HG02981 (cell line): ENCODE measurements around the gene IRAK1.

Experiments used
- ATAC-seq: cut with Tn5 transposase; IDR thresholded peaks from one replicate; pipeline ENCODE4 v1.9.1; 2021; ENCODE audit warnings: mild to moderate bottlenecking, moderate library complexity; ENCODE audit not compliant: unreplicated experiment

Gene IRAK1

GRCh38 chrX:154020536-154021115 is 924 bp upstream of the IRAK1 start:
- no peak for ATAC-seq

GRCh38 chrX:154019061-154019621 is 561 bp downstream of the IRAK1 start:
- no peak for ATAC-seq

GRCh38 chrX:154018518-154019060 is 1.1 kb downstream of the IRAK1 start:
- no peak for ATAC-seq

DNA sequence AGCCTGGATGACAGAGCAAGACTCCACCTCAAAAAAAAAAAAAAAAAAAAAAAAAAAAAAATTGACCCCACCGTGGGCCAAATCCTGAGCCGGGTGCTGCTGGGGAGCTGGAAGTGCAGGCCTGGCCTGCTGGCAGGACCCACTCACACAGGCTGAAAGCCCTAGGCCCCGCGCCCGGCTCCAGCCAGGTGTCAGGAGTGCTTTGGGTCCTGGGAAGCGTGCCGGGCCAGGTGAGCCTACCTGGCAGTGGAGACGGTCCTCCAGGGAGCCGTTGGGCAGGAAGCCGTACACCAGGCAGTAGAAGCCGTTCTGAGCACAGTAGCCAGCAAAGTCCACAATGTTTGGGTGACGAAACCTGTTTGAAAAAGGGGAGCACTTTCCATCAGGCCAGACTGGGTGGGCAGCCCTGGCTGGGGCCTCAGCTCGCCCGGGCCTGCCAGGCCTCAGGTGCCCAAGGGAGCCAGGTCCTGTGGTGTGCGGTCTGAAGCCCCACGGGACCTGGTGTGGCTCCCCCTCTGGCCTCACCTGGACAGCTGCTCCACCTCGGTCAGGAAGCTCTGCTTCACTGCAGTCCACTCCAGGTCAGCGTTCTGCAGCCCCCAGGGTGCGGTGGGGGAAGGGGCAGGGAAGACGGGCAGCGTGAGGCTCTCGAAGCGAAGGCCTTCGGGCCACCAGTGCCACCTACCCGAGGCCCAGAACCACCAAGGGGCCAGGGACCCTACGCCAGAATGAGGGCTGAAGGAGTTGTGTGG is 1.8 kb downstream of the IRAK1 start:
- ATAC-seq: no peak

GRCh38 chrX:154016366-154017076 is 3.2 kb downstream of the IRAK1 start:
- ATAC-seq: no peak

- no peak for ATAC-seq
Measured at GRCh38 chrX:154015581-154016264, 4.0 kb downstream of the IRAK1 start.

DNA sequence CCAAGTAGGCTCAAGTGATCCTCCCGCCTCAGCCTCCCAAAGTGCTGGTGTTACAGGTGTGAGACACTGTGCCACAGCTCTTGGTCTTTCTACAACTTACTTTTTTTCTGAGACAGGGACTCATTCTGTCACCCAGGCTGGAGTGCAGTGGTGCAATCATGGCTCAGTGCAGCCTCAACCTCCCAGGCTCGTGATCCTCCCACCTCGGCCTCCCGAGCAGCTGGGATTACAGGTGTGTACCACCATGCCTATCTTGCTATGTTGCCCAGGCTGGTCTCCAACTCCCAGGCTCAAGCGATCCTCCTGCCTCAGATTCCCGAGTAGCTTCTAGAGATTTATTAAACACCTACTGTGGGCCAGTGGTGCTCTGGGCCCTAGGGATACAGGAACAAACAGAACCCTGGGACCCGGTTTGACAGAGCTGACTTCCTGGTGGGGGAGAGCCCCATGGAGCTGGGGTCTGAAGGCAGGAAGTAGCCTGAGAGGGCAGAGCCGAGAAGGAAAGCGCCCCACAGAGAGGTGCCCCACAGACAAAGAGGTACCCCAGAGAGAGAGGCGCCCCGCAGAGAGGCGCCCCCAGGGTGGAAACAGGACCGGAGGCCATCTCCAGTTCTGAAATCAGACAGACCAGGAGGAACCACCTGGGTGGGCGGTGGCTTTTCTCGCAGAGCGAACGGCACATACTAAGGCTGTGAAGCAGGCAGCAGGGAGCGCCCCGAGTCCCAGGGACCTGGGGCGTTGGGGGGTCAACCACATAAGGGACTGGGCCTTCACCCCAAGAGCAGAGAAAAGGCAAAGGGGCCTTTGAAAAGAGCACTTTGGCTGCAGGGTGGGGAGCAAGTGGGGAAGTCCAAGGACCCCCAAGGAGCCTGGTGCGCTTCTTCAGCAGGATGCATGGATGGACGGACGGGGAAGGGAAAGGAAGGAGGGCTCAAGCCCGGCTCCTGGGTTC is 5.0 kb downstream of the IRAK1 start:
- no peak for ATAC-seq

DNA sequence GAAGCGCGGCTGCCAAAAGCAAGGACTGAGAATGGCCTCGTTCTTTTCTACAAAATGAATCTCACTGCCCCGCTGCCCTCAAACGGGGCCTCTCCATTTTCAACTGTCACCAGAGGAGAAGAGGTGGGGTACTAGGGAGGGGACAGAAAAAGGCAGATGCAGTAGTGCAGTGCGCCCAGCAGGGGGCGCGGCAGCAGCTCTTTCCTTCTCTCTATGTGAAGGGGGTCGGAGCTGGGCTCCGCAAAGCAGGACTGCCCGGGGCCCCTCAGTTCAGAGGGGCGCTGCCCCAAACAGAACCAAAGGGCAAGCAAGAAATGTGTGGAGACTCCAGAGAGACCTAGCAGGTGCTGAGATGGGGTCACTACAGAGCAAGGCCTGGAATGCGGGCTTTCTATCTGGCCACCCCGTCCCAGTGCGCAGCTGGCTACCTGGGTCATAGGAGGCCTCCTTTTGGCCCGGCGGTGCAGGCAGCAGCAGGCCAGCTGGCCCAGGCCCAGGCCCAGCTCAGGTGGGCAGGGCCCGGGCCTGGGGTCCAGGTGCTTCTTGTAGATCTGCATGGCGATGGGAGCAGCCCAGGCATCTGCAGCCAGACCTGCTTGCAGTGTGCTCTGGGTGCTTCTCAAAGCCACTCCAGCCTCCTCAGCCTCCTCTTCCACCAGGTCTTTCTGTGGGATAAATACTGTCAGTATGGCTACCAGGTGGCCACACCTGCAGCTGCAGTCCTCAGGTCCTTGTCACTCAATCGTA is 5.9 kb downstream of the IRAK1 start:
- no peak for ATAC-seq

DNA sequence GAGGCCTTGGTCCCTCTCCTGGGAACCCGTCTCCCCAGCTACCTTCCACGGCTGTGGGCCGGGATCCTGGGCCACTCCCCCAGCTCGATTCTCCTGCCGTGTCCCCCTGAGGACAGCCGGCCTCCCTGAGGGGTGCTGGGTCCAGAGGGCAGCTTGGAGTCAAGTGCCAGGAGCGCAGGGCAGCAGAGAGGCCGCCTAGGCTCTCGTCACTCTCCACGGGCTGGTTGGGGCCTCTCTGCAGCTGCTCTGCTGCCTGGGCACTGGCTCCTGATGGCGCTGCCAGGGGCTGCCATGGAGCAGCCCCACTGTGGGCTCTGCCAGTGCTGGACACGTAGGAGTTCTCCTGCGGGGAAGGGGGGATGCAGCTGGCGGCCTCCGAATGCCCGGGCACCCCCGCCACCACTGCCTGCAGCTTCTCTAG is 6.7 kb downstream of the IRAK1 start:
- no peak for ATAC-seq

GRCh38 chrX:154012336-154012991 is 7.2 kb downstream of the IRAK1 start:
- ATAC-seq: no peak

DNA sequence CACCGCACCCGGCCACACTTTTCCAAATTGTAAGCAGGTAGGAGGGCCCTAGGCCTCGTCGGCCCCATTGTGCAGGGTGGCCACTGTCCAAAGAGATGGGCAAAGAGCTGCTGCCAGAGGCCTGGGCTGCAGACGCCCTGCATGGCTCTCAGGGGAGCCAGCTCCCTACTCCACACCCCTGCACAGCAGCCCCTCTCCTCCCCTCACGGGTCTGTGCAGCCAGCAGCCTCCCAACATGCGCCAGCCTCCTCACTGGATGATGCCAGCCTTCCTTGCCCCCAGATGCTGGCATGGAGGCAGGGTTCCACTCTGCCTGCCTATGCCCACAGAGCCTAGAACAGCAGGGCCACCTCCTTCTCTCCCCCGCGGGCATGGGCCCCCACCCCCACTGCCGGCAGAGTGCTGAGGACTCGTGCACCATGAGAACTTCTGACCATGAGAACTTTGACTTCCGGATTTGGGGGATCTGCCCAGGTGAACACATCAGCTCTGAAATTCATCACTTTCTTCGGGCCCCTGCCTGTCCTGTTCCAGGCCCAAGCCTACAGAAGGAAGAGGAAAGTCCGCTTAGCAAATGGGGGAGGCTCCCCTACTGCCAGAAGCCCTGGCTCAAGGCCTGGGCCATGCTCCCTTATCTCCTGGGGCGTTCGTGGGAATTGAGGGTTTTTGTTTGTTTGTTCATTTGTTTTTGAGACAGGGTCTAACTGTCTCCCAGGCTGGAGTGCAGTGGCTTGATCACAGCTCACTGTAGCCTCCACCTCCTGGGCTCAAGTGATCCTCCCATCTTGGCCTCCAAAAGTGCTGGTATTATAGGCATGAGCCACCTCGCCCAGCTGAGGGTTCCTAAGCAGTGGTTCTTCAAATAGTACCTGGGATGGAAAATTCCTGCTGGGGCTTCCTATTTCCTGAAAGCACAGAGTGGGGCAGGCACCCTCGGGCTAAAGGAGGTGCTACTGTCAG is 8.0 kb downstream of the IRAK1 start:
- no peak for ATAC-seq

DNA sequence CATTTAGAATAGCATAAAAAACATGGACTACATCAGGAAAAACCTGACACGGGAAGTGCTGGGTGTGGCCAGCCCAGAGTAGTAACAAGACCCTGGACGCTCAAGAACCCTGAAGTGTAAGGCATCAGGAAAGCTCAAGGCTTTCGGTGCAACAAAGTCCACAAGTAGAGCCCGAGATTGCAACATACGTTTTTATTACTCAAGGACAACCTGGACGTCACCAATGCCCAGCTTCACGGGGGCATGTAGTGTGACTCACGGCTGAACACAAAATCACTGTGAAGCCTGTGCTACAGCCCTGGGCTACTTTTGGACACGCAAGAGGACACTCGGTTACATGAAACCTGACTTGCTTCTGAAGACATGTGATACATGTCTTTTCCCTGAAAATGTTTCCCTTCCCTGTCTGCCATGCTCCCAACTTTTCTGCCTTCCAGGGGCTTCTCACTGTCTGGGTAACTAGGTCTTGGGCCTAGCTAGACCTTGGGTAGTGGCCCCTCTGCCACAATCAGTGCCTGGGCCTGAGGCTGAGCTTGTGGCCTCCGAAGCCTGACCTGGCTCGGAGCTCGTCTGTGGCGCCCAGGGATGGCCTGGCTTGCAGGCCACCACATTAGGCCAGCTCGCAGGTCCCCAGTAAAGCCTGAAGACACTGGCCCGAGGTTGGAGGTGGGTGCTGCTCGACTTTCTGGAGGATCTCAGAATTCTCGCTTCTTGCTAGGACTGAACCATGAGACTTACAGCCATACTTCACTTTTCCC is 9.2 kb downstream of the IRAK1 start:
- ATAC-seq: no peak

DNA sequence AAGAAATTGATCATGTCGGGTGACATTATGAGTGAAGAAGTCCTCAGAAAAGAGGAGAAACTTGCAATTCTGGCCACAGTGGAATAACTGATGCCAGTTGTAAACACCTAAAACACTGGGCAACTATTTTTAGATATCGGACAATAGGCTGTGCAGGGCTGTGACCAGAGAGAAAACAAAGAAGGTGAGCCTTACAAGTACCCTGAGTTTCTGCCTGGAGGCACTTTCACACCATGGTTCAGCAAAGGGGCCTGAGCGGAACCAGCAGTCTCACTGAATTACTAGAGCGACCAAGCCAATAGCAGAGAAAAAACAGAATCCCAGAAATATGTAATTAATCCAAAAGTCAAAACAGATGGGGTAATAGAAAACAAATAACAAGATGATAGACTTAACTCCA is 11.2 kb downstream of the IRAK1 start:
- no peak for ATAC-seq

DNA sequence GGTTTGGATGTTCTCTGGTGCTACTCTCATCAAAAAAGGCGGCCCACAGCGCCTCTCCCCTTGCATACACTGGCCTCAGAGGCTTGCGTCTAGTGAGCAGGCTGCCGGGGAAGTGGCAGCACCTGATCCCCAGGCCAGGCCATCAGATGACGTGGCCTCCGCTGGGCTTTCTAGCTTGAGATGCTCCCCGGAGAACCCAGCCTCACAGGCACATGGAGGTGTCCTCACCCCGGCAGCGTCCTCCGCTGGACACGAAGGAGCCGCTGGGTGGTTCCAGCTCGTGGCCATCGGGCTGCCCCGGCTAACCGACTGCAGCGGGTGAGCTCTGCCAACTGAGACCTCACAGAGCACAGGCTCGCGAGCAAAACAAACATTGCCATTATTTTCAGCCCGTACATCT is 12.8 kb downstream of the IRAK1 start:
- no peak for ATAC-seq

- no peak for ATAC-seq
Measured at GRCh38 chrX:154004315-154004714, 15.4 kb downstream of the IRAK1 start.

DNA sequence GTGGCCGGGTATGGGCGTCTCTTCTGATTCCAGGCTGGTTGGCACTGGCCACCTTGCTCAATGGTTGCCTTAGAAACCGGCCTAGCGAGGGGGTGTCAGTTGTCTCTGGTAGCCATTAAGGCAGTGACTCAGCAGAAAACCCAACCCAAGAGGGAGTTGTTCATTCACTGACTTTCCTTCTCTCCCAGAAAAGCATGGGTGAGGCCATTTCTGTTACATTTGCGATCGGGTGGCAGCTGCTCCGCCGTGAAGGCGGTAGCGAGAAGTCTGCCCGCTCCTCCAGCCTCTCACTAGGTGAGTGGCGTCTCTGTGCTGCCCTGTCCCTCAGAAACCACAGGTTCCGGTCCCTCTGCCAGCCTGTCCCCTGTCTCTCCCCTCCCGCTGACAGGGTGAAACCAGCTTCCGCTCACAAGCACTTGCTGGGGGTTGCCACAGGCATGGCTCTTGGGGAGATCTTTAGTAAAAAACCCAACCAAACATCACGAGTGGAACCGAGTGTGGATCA is 17.4 kb downstream of the IRAK1 start:
- no peak for ATAC-seq

GRCh38 chrX:154000051-154000450 is 19.7 kb downstream of the IRAK1 start:
- no peak for ATAC-seq
